Progenitor cell of endocrine pancreas (in vitro differentiated cells): ENCODE data around the gene DEGS1. TPM values are rescaled to one million over a fixed set of nuclear protein-coding genes. Genes with fewer than 3 reads are reported as not detected.
A peak's percentile ranks its signal among the peaks of the same experiment; 100 is the strongest.

Experiments used
- DNase-seq: peaks from one replicate; pipeline ENCODE4 v3.0.0; 2021; ENCODE audit warnings: low spot score; ENCODE audit not compliant: unreplicated experiment
- H3K27ac Mint-ChIP-seq: 2 replicates; pipeline ENCODE4 v1.8.0; 2021; ENCODE audit warnings: mild to moderate bottlenecking, moderate library complexity, mixed read lengths
- H3K27me3 Mint-ChIP-seq: 2 replicates; pipeline ENCODE4 v1.8.0; 2021; ENCODE audit warnings: mixed read lengths
- H3K36me3 Mint-ChIP-seq: 2 replicates; pipeline ENCODE4 v1.8.0; 2022; ENCODE audit warnings: mixed read lengths; ENCODE audit not compliant: insufficient read depth
- H3K4me1 Mint-ChIP-seq: 2 replicates; pipeline ENCODE4 v1.8.0; 2021; ENCODE audit warnings: low read depth, mixed read lengths
- H3K4me3 Mint-ChIP-seq: 2 replicates; pipeline ENCODE4 v1.8.0; 2021; ENCODE audit warnings: low read depth, mild to moderate bottlenecking, moderate library complexity, mixed read lengths
- H3K9me3 Mint-ChIP-seq: 2 replicates; pipeline ENCODE4 v1.8.0; 2021; ENCODE audit warnings: low read depth, mixed read lengths
- total RNA-seq: library from RNA; stranded (reverse); gene quantifications from 2 replicates; pipeline ENCODE4 v1.2.1, GENCODE V29; 2021
- TF ChIP-seq, protein P1 (sequence below): fragments of 200-600 bp; sonication (generic); IDR thresholded peaks from one replicate; pipeline ENCODE4 v1.5.0; 2021; ENCODE audit warnings: antibody characterized with exemption, mild to moderate bottlenecking; ENCODE audit not compliant: unreplicated experiment

The DEGS1 gene
- total RNA-seq, 1 donor from 2014 or later = 10.4 TPM

GRCh38 chr1:224196813-224197600 lies 14.0 kb downstream of the DEGS1 start:
- TF ChIP-seq, protein P1, sequence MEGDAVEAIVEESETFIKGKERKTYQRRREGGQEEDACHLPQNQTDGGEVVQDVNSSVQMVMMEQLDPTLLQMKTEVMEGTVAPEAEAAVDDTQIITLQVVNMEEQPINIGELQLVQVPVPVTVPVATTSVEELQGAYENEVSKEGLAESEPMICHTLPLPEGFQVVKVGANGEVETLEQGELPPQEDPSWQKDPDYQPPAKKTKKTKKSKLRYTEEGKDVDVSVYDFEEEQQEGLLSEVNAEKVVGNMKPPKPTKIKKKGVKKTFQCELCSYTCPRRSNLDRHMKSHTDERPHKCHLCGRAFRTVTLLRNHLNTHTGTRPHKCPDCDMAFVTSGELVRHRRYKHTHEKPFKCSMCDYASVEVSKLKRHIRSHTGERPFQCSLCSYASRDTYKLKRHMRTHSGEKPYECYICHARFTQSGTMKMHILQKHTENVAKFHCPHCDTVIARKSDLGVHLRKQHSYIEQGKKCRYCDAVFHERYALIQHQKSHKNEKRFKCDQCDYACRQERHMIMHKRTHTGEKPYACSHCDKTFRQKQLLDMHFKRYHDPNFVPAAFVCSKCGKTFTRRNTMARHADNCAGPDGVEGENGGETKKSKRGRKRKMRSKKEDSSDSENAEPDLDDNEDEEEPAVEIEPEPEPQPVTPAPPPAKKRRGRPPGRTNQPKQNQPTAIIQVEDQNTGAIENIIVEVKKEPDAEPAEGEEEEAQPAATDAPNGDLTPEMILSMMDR = no peak
- H3K27me3 Mint-ChIP-seq = no peaks in the 10 kb centered on the region
- H3K9me3 Mint-ChIP-seq = no peaks in the 10 kb centered on the region
- peaks cover 4% of the 10 kb centered on the region for H3K4me1 Mint-ChIP-seq
- peaks cover 4% of the 10 kb centered on the region for H3K36me3 Mint-ChIP-seq
- no peak for DNase-seq
- no peak overlapping the region for H3K4me3 Mint-ChIP-seq
- H3K27ac Mint-ChIP-seq = no peak overlapping the region

DNA sequence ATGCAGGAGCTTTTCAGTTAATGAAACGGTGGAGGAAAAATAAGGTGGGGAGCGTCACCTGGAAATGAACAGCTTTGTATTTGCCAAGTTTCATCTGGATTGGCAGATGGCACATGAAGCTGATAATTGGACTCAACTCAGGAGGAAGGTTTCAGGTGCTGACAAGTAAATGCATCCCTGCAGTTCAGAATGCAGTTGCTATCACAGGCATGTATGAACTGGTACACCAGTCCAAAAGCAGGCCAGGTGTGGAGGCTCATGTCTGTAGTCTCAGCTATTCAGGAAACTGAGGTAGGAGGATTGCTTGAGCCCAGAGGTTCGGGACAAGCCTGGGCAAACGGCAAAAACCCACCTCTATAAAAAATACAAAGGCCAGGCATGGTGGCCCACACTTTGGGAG lies 15.5 kb downstream of the DEGS1 start:
- DNase-seq = no peak
- H3K27me3 Mint-ChIP-seq = no peaks in the 10 kb centered on the region
- peaks cover 4% of the 10 kb centered on the region for H3K4me1 Mint-ChIP-seq
- H3K36me3 Mint-ChIP-seq = peaks cover 4% of the 10 kb centered on the region
- H3K4me3 Mint-ChIP-seq = no peak overlapping the region
- TF ChIP-seq, protein P1 = no peak
- H3K27ac Mint-ChIP-seq = peak overlapping the region; percentile 27
- no peaks in the 10 kb centered on the region for H3K9me3 Mint-ChIP-seq

GRCh38 chr1:224199679-224200078 lies 16.6 kb downstream of the DEGS1 start:
- TF ChIP-seq, protein P1 = no peak
- no peaks in the 10 kb centered on the region for H3K9me3 Mint-ChIP-seq
- H3K4me1 Mint-ChIP-seq = peaks cover 6% of the 10 kb centered on the region
- H3K4me3 Mint-ChIP-seq = no peak overlapping the region
- no peak overlapping the region for H3K27ac Mint-ChIP-seq
- peaks cover 4% of the 10 kb centered on the region for H3K36me3 Mint-ChIP-seq
- no peak for DNase-seq
- no peaks in the 10 kb centered on the region for H3K27me3 Mint-ChIP-seq

GRCh38 chr1:224201383-224201782 lies 18.3 kb downstream of the DEGS1 start:
- peaks cover 8% of the 10 kb centered on the region for H3K4me1 Mint-ChIP-seq
- H3K9me3 Mint-ChIP-seq = no peaks in the 10 kb centered on the region
- DNase-seq = no peak
- no peak overlapping the region for H3K4me3 Mint-ChIP-seq
- TF ChIP-seq, protein P1 = no peak
- no peaks in the 10 kb centered on the region for H3K36me3 Mint-ChIP-seq
- no peaks in the 10 kb centered on the region for H3K27me3 Mint-ChIP-seq
- no peak overlapping the region for H3K27ac Mint-ChIP-seq

DNA sequence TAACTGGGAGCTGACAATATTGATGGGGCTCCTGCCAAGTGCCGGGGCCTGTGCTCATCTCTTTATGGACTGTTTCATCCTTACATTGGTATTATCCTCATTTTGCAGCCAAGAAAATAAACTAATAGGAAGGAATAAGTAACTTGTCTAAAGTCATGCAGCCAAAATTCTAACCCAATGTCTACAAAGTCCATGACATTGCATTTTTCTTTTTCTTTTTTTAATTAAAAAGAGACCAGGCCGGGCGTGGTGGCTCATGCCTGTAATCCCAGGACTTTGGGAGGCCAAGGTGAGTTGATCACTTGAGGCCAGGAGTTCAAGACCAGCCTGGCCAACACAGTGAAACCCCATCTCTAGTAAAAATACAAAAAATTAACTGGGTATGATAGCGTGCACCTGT lies 18.8 kb downstream of the DEGS1 start:
- Mint-ChIP-seq H3K4me1 (peaks cover 10% of the 10 kb centered on the region), H3K4me3 (no peak overlapping the region), H3K27ac (no peak overlapping the region)

More for the DNA sequence above, 18.8 kb downstream of the DEGS1 start:
- Mint-ChIP-seq H3K36me3 (no peaks in the 10 kb centered on the region), H3K9me3 (no peaks in the 10 kb centered on the region), H3K27me3 (no peaks in the 10 kb centered on the region)
- TF ChIP-seq, protein P1 = no peak
- DNase-seq = no peak
